Progenitor cell of endocrine pancreas (in vitro differentiated cells): ENCODE measurements around the gene DLGAP4. TPM values are rescaled to one million over a fixed set of nuclear protein-coding genes. Genes with fewer than 3 reads are reported as not detected.

Source experiments
- DNase-seq: peaks from one replicate; pipeline ENCODE4 v3.0.0; 2021; ENCODE audit warnings: low spot score; ENCODE audit not compliant: unreplicated experiment
- H3K27ac Mint-ChIP-seq: 2 replicates; pipeline ENCODE4 v1.8.0; 2021; ENCODE audit warnings: mild to moderate bottlenecking, moderate library complexity, mixed read lengths
- H3K27me3 Mint-ChIP-seq: 2 replicates; pipeline ENCODE4 v1.8.0; 2021; ENCODE audit warnings: mixed read lengths
- H3K36me3 Mint-ChIP-seq: 2 replicates; pipeline ENCODE4 v1.8.0; 2022; ENCODE audit warnings: mixed read lengths; ENCODE audit not compliant: insufficient read depth
- H3K4me1 Mint-ChIP-seq: 2 replicates; pipeline ENCODE4 v1.8.0; 2021; ENCODE audit warnings: low read depth, mixed read lengths
- H3K4me3 Mint-ChIP-seq: 2 replicates; pipeline ENCODE4 v1.8.0; 2021; ENCODE audit warnings: low read depth, mild to moderate bottlenecking, moderate library complexity, mixed read lengths
- H3K9me3 Mint-ChIP-seq: 2 replicates; pipeline ENCODE4 v1.8.0; 2021; ENCODE audit warnings: low read depth, mixed read lengths
- CTCF ChIP-seq: fragments of 200-600 bp; sonication (generic); IDR thresholded peaks from one replicate; pipeline ENCODE4 v1.5.0; 2021; ENCODE audit warnings: antibody characterized with exemption, mild to moderate bottlenecking; ENCODE audit not compliant: unreplicated experiment
- total RNA-seq: library from RNA; stranded (reverse); gene quantifications from 2 replicates; pipeline ENCODE4 v1.2.1, GENCODE V29; 2021

Gene DLGAP4
- total RNA-seq, 1 donor from 2014 or later, result 109 TPM

GRCh38 chr20:36439731-36440072 is 133.6 kb downstream of the DLGAP4 start:
- H3K4me1 Mint-ChIP-seq, result no peaks in the 10 kb centered on the region
- H3K27ac Mint-ChIP-seq, result no peak overlapping the region
- H3K36me3 Mint-ChIP-seq, result no peaks in the 10 kb centered on the region
- TF ChIP-seq CTCF, result no peak
- H3K9me3 Mint-ChIP-seq, result no peaks in the 10 kb centered on the region
- H3K4me3 Mint-ChIP-seq, result no peak overlapping the region
- no peak for DNase-seq
- peaks cover 28% of the 10 kb centered on the region for H3K27me3 Mint-ChIP-seq

- no peak for DNase-seq
- Mint-ChIP-seq H3K27ac (no peak overlapping the region), H3K36me3 (no peaks in the 10 kb centered on the region), H3K4me1 (no peaks in the 10 kb centered on the region), H3K9me3 (no peaks in the 10 kb centered on the region), H3K4me3 (no peak overlapping the region), H3K27me3 (peaks cover 22% of the 10 kb centered on the region)
- no peak for TF ChIP-seq CTCF
Observed at GRCh38 chr20:36440370-36441026, 134.4 kb downstream of the DLGAP4 start.

GRCh38 chr20:36441027-36441414 is 134.9 kb downstream of the DLGAP4 start:
- Mint-ChIP-seq H3K4me1 (no peaks in the 10 kb centered on the region), H3K27ac (no peak overlapping the region), H3K36me3 (no peaks in the 10 kb centered on the region), H3K4me3 (no peak overlapping the region), H3K9me3 (no peaks in the 10 kb centered on the region), H3K27me3 (peaks cover 19% of the 10 kb centered on the region)
- no peak for TF ChIP-seq CTCF
- no peak for DNase-seq

- H3K36me3 Mint-ChIP-seq, result no peaks in the 10 kb centered on the region
- H3K9me3 Mint-ChIP-seq, result no peaks in the 10 kb centered on the region
- no peaks in the 10 kb centered on the region for H3K4me1 Mint-ChIP-seq
- no peak for TF ChIP-seq CTCF
- no peak for DNase-seq
- no peak overlapping the region for H3K27ac Mint-ChIP-seq
- no peak overlapping the region for H3K4me3 Mint-ChIP-seq
- H3K27me3 Mint-ChIP-seq, result peaks cover 19% of the 10 kb centered on the region
Observed at GRCh38 chr20:36441416-36441815, 135.3 kb downstream of the DLGAP4 start.

GRCh38 chr20:36445847-36446246 is 139.7 kb downstream of the DLGAP4 start:
- no peak overlapping the region for H3K4me3 Mint-ChIP-seq
- TF ChIP-seq CTCF, result no peak
- no peak overlapping the region for H3K27ac Mint-ChIP-seq
- no peaks in the 10 kb centered on the region for H3K9me3 Mint-ChIP-seq
- peaks cover 10% of the 10 kb centered on the region for H3K27me3 Mint-ChIP-seq
- no peak for DNase-seq
- no peaks in the 10 kb centered on the region for H3K36me3 Mint-ChIP-seq
- H3K4me1 Mint-ChIP-seq, result peaks cover 2% of the 10 kb centered on the region
